Right ventricle myocardium inferior (tissue), 1 donor: ENCODE results near the gene EID1. TPM values are rescaled to one million over a fixed set of nuclear protein-coding genes. Genes with fewer than 3 reads are reported as not detected.

Experiments used
- total RNA-seq: library from RNA; stranded (reverse); fragmentation: NEBNext Ultra II Directional; extraction: Animal tissue kit (Norgen Biotek cat#: 25700); gene quantifications from one replicate; pipeline ENCODE4 v1.2.1, GENCODE V29; 2021
- donor health status: DM: no; HTN: yes; CAD: no; lungs with severe emphysema.

The EID1 gene
- total RNA-seq, 1 donor from 2014 or later, result 201 TPM

Other genes starting within 250 kb of the EID1 start
- 41.0 TPM for gene FBN1, start 232.4 kb upstream of the EID1 start, total RNA-seq
- gene CEP152, start 67.1 kb upstream of the EID1 start, total RNA-seq, result 1.4 TPM
- 1.5 TPM for gene SHC4, start 85.8 kb downstream of the EID1 start, total RNA-seq
- gene SECISBP2L, start 168.3 kb downstream of the EID1 start, total RNA-seq, result 34.2 TPM